ENCODE measurements around the gene C8G. TPM values are rescaled to one million over a fixed set of nuclear protein-coding genes. Genes with fewer than 3 reads are reported as not detected.
A peak's percentile ranks its signal among the peaks of the same experiment; 100 is the strongest.

The C8G gene
- total and polyA plus RNA-seq, 2 of the 13 experiments (the other 11 are each of a cell fraction or from before 2014, with no cell fraction given), result 4.9 to 12.8 TPM

- Histone ChIP-seq H3K4me2 (ENCODE audit: low read depth, low read length) (peak overlapping the region; percentile 23; the same call in 1 of the 2 replicates), H3K9ac (ENCODE audit: insufficient read depth, low read depth, low read length) (no peak overlapping the region), H3K9me3 (ENCODE audit: low read length) (no peaks in the 10 kb centered on the region), H4K20me1 (ENCODE audit: insufficient read depth, low read length) (no peaks in the 10 kb centered on the region), H3K36me3 (replicated peaks in 1 of 2; ENCODE audit: control insufficient read depth in 1 of 2, insufficient read depth in 2 of 2, low read length in 2 of 2) (no peaks in the 10 kb centered on the region), H3K4me3 (replicated peaks in 1 of 3; ENCODE audit: insufficient read depth in 1 of 3, low read depth in 2 of 3, low read length in 3 of 3) (no peak overlapping the region; a peak in 1 of 6 replicates), H3K27ac (ENCODE audit: extremely low read length, insufficient read depth, low read length) (no peak overlapping the region), H3K79me2 (ENCODE audit: insufficient read depth, low read length) (no peaks in the 10 kb centered on the region), H2AFZ (ENCODE audit: low read length) (no peak overlapping the region), H3K27me3 (ENCODE audit: control insufficient read depth in 1 of 2, insufficient read depth in 2 of 2, low read length in 2 of 2) (peaks cover 11 to 60% of the 10 kb centered on the region in 2 experiments), H3K4me1 (ENCODE audit: insufficient read depth, low read length) (peaks cover 41% of the 10 kb centered on the region)
- 44% methylated on average over 37 of the region's 78 CpGs for WGBS (ENCODE audit: low lambda C conversion rate)
- no TSS peak for BruUV-seq (replicated peaks)
- ATAC-seq (peak; percentile 3; the same call in 1 of the 3 replicates), FAIRE-seq (no peak), DNase-seq (ENCODE audit: low spot score) (no peak)
- TF ChIP-seq ZBTB33 (CRISPR knock-in tag; IDR thresholded peaks at IDR 0.05) (peak; percentile 3; the same call in 1 of the 2 replicates), TFDP2 (CRISPR knock-in tag; IDR thresholded peaks at IDR 0.05) (no peak)
- intact Hi-C loops (cut with micrococcal nuclease; ENCODE audit: unreplicated experiment) (no loop called here), in situ Hi-C loops (cut with HindIII; ENCODE audit: extremely low pct_ligation_motif_present, low pct_unique_long_range_greater_than_20kb) (no loop called here)
- POLR2A ChIA-PET, result interaction anchor here (0.8 to 2.3 kb wide), 4 partner anchors 14 to 32 kb away, joined by 3 to 13 read pairs (median 4); partner anchors contain the start of gene PAXX
- CTCF ChIA-PET (ENCODE audit: low intra/inter-chr PET ratio, low total read pairs), result no interaction called here
Measured at GRCh38 chr9:136978073-136978864, 33.2 kb downstream of the C8G start.
